ENCODE data around the gene ASB18.

DNA sequence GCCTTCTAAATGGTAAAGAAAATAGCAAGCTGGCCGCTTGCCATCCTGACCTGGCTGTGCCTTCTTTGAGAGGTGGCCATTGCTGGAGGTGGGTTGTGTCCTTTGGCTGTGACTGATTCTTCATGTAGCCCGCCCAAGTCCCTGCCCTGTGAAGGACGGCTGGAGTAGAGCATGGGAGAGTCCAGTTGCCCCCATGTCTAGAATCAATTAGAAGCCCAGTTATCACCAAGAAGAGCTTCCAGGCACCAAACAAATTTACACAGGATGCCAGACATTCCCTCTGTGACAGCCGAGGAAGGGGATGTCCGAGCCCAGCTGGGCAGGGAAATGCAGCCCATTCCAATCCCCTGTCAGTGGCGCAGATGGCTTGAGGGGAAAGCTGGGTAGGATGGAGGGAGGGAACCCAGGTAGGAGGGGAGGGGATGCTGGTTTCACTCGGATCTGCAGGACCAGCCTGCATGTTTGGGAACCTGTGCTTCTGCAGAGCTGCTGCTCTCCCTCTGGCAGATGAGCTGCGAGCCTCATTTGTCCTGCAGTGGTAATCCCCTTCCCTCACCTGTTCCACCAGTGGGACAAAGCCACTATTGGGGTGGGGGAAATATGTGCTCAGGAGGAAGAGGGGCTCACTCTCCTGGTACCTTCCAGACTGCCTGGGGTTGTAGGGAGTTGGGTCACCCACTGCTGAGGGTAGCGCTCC is 25.7 kb upstream of the ASB18 start:
- TF ChIP-seq, protein P1, sequence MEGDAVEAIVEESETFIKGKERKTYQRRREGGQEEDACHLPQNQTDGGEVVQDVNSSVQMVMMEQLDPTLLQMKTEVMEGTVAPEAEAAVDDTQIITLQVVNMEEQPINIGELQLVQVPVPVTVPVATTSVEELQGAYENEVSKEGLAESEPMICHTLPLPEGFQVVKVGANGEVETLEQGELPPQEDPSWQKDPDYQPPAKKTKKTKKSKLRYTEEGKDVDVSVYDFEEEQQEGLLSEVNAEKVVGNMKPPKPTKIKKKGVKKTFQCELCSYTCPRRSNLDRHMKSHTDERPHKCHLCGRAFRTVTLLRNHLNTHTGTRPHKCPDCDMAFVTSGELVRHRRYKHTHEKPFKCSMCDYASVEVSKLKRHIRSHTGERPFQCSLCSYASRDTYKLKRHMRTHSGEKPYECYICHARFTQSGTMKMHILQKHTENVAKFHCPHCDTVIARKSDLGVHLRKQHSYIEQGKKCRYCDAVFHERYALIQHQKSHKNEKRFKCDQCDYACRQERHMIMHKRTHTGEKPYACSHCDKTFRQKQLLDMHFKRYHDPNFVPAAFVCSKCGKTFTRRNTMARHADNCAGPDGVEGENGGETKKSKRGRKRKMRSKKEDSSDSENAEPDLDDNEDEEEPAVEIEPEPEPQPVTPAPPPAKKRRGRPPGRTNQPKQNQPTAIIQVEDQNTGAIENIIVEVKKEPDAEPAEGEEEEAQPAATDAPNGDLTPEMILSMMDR (IDR thresholded peaks at IDR 0.05; ENCODE audit: extremely low read depth in 1 of 2, insufficient read depth in 1 of 2, low read depth in 1 of 2, low read length in 2 of 2) = no peak
- TF ChIP-seq, protein P2, sequence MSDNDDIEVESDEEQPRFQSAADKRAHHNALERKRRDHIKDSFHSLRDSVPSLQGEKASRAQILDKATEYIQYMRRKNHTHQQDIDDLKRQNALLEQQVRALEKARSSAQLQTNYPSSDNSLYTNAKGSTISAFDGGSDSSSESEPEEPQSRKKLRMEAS (IDR thresholded peaks at IDR 0.05; ENCODE audit: insufficient read depth, insufficient read length) = no peak
- TF ChIP-seq EZH2 (IDR thresholded peaks at IDR 0.05; ENCODE audit: borderline replicate concordance, low read depth, low read length, severe bottlenecking) (no peak), POLR2A (IDR thresholded peaks at IDR 0.05; ENCODE audit: low read depth, low read length) (no peak)

Data from endothelial cell of umbilical vein (primary cell).